Tibial nerve (tissue), 4 donors: ENCODE results near the gene RARB. TPM values are rescaled to one million over a fixed set of nuclear protein-coding genes. Genes with fewer than 3 reads are reported as not detected.

Experiments
- DNase-seq, 2 donors: peaks; one replicate each; pipeline ENCODE4 v3.0.0-alpha.2; 2019; ENCODE audit warnings: low spot score in 2 of 2
- H3K27ac ChIP-seq, 4 donors: fragments of 200-600 bp; sonication (generic) in 3 of 4; one replicate each; pipeline ENCODE4 v1.5.1; 2017 to 2019; ENCODE audit warnings: mild to moderate bottlenecking in 1 of 4
- H3K27me3 ChIP-seq, 2 donors: fragments of 200-600 bp; sonication (generic) in 1 of 2; one replicate each; pipeline versions ENCODE4 v1.5.1 to v1.6.0; 2017 to 2019
- H3K36me3 ChIP-seq, 3 donors: fragments of 200-600 bp; sonication (generic); one replicate each; pipeline ENCODE4 v1.5.1; 2018 to 2019
- H3K4me1 ChIP-seq, 4 donors: fragments of 200-600 bp; sonication (generic) in 3 of 4; one replicate each; pipeline ENCODE4 v1.5.1; 2017 to 2019
- H3K4me3 ChIP-seq, 4 donors: fragments of 200-600 bp; sonication (generic) in 3 of 4; one replicate each; pipeline ENCODE4 v1.5.1; 2017 to 2019; ENCODE audit warnings: mild to moderate bottlenecking in 1 of 4, moderate library complexity in 1 of 4
- H3K9me3 ChIP-seq, 4 donors: fragments of 200-600 bp; sonication (generic) in 3 of 4; one replicate each; pipeline ENCODE4 v1.5.1; 2017 to 2019
- EP300 ChIP-seq, 2 donors: sonication (generic); formaldehyde crosslinking; IDR thresholded peaks; one replicate each; pipeline ENCODE4 v1.6.1; 2017; ENCODE audit warnings: antibody characterized with exemption in 2 of 2, mild to moderate bottlenecking in 1 of 2
- POLR2A ChIP-seq, 2 donors: fragments of 450-650 bp; IDR thresholded peaks; one replicate each; pipeline ENCODE4 v1.6.1; 2017; ENCODE audit warnings: antibody characterized with exemption in 2 of 2, mild to moderate bottlenecking in 2 of 2, moderate library complexity in 2 of 2
- WGBS, 2 donors: methylation state at CpG; one replicate each; pipeline ENCODE4 v1.1.5; 2018; 5-methylcytosine and 5-hydroxymethylcytosine counted together
- total RNA-seq, 4 donors: library from RNA; depleted of rRNA; stranded (reverse); fragments of >200 nt; gene quantifications; one replicate each; pipeline ENCODE4 v1.1.0, GENCODE V29; 2016
- TF ChIP-seq, protein P1 (sequence below), 5 experiments: fragments of 200-600 bp in 3 of 5; fragments of 450-650 bp in 2 of 5; sonication (generic) in 3 of 5; IDR thresholded peaks; one replicate each; pipeline ENCODE4 v1.5.1; 2016 to 2019; ENCODE audit warnings: antibody characterized with exemption in 5 of 5, mild to moderate bottlenecking in 3 of 5, moderate library complexity in 2 of 5

RARB gene
- total RNA-seq, 4 donors from 2014 or later: 9.3 to 22.6 (median 15.1) TPM

DNA sequence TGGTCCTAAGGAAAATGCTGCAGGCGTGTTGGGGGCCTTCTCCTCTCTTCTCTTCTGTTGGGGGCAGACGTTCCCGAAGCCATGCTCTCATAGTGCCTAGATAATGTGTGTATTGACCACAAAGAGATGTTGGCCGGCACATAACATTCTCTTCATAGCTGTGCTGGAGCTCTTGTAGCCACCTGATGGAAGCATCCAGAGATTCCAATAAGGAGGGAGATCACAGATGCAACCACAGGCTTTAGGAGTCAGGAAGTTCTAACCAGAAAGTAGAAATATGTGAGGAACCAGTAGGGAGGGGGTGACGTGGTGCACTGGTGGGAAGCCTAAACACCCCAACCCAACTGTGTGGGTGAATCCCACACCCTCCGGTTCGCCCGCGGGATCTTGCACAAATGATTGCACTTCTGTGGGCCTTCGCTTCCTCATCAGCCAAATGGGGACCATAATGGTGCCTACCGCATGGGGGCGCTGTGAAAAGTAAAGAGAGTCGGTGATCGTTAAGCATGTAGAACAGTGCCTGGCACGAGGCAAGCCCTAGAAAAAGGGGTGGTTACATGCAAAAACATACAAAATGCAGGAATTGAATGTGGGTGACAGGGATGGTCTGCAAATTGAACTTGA lies 148.9 kb downstream of the RARB start:
- Histone ChIP-seq H3K9me3 (no peaks in the 10 kb centered on the region), H3K4me1 (peaks cover 0 to 11% (median 0%) of the 10 kb centered on the region in 4 donors), H3K36me3 (peaks cover 0 to 52% (median 0%) of the 10 kb centered on the region in 3 donors), H3K27me3 (no peaks in the 10 kb centered on the region), H3K4me3 (no peak overlapping the region), H3K27ac (no peak overlapping the region)
- WGBS, 2 donors: 81 to 82% methylated on average over 15 of the region's 15 CpGs
- no peak for TF ChIP-seq EP300 (IDR thresholded peaks at IDR 0.05)
- TF ChIP-seq, protein P1, sequence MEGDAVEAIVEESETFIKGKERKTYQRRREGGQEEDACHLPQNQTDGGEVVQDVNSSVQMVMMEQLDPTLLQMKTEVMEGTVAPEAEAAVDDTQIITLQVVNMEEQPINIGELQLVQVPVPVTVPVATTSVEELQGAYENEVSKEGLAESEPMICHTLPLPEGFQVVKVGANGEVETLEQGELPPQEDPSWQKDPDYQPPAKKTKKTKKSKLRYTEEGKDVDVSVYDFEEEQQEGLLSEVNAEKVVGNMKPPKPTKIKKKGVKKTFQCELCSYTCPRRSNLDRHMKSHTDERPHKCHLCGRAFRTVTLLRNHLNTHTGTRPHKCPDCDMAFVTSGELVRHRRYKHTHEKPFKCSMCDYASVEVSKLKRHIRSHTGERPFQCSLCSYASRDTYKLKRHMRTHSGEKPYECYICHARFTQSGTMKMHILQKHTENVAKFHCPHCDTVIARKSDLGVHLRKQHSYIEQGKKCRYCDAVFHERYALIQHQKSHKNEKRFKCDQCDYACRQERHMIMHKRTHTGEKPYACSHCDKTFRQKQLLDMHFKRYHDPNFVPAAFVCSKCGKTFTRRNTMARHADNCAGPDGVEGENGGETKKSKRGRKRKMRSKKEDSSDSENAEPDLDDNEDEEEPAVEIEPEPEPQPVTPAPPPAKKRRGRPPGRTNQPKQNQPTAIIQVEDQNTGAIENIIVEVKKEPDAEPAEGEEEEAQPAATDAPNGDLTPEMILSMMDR (IDR thresholded peaks at IDR 0.05): no peak
- no peak for DNase-seq

DNA sequence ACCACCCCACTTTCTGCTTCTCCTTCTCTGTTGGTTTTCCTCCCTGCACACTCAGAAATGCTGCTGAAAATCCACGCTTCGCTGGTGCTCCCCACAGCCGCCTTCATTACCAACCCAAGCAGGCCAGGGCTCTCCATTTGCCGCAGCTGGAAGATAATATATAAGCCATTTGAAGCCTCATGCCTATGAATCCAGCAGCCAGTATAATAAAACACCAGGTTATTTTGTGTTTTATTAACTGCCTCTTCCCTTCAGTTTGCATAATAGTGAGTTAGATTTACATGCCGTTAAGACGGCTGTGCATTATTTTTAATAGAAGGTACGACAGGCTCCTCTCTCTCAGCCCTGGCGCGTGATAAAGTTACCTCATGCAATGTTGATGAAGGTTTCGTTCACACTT lies 150.0 kb downstream of the RARB start:
- peaks cover 0 to 63% (median 0%) of the 10 kb centered on the region in 3 donors for H3K36me3 ChIP-seq
- H3K9me3 ChIP-seq: no peaks in the 10 kb centered on the region
- H3K4me1 ChIP-seq: peaks cover 0 to 7% (median 0%) of the 10 kb centered on the region in 4 donors
- no peaks in the 10 kb centered on the region for H3K27me3 ChIP-seq
- no peak overlapping the region for H3K27ac ChIP-seq
- TF ChIP-seq, protein P1 (IDR thresholded peaks at IDR 0.05): no peak
- TF ChIP-seq POLR2A (IDR thresholded peaks at IDR 0.05) (no peak), EP300 (IDR thresholded peaks at IDR 0.05) (no peak)
- no peak for DNase-seq
- no peak overlapping the region for H3K4me3 ChIP-seq
- 93% methylated on average over 10 of the region's 10 CpGs for WGBS, 2 donors

DNA sequence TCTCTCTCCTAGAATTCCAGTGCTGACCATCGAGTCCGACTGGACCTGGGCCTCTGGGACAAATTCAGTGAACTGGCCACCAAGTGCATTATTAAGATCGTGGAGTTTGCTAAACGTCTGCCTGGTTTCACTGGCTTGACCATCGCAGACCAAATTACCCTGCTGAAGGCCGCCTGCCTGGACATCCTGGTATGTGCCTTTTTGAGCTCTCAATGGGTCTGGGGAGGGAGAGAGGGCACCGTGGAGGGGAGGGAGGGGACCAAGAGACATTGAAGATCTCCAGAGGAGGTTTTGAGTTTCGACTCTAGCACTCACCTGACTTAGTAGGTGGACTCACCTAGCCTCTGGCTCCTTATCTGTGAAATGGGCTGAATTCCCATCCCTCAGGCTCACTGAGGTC lies 152.5 kb downstream of the RARB start:
- no peak for TF ChIP-seq EP300 (IDR thresholded peaks at IDR 0.05)
- no peak for TF ChIP-seq POLR2A (IDR thresholded peaks at IDR 0.05)
- TF ChIP-seq, protein P1 (IDR thresholded peaks at IDR 0.05): no peak
- Histone ChIP-seq H3K27me3 (no peaks in the 10 kb centered on the region), H3K9me3 (no peaks in the 10 kb centered on the region), H3K4me1 (no peaks in the 10 kb centered on the region), H3K36me3 (peaks cover 0 to 54% (median 0%) of the 10 kb centered on the region in 3 donors), H3K27ac (no peak overlapping the region), H3K4me3 (no peak overlapping the region)
- DNase-seq: no peak
- WGBS, 2 donors: 86 to 88% methylated on average over 8 of the region's 8 CpGs

DNA sequence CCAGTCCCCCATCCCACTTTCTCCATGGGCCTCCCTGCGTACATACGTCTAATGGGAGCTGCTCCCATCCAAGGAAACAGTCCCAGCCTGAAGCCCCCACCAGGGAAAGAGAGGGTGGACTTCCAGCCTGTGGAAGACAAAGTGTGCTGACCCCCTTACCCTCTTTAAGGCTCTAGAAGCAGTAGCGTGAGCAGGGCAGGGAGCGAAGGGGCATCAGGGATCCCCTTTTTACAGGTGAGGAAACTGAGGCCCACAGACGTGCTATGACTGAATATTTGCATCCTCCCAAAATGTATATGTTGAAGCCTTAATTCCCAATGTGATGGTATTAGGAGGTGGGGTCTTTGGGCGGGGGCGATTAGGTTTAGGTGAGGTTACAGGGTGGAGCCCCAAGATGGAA lies 153.3 kb downstream of the RARB start:
- H3K36me3 ChIP-seq: peaks cover 0 to 47% (median 0%) of the 10 kb centered on the region in 3 donors
- 97 to 98% methylated on average over 7 of the region's 7 CpGs for WGBS, 2 donors
- no peak for DNase-seq

DNA sequence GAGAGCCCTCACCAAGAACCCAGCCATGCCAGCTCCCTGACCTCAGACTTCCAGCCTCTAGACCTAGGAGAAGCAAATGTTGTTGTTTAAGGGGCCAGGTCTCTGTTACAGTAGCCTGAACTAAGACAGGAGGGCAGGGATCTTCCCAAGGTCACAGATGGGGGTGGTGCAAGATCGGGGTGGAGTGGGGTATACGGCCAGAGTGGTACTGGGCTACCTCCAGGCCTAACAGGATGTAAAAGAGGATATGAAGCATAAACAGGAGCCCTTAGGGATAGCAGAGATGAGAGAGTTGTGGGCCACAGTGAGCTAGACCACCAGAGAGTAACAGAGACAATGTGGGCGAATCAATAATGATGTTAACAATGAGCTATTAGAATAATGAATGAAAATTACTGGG lies 153.8 kb downstream of the RARB start:
- no peaks in the 10 kb centered on the region for H3K4me1 ChIP-seq
- H3K4me3 ChIP-seq: no peak overlapping the region
- H3K9me3 ChIP-seq: no peaks in the 10 kb centered on the region
- H3K27me3 ChIP-seq: no peaks in the 10 kb centered on the region
- DNase-seq: no peak
- TF ChIP-seq EP300 (IDR thresholded peaks at IDR 0.05) (no peak), POLR2A (IDR thresholded peaks at IDR 0.05) (no peak)
- TF ChIP-seq, protein P1 (IDR thresholded peaks at IDR 0.05): no peak
- H3K36me3 ChIP-seq: peaks cover 0 to 47% (median 0%) of the 10 kb centered on the region in 3 donors
- no peak overlapping the region for H3K27ac ChIP-seq
- 95 to 97% methylated on average over 3 of the region's 3 CpGs for WGBS, 2 donors

More for the DNA sequence above, 153.3 kb downstream of the RARB start:
- TF ChIP-seq EP300 (IDR thresholded peaks at IDR 0.05) (no peak), POLR2A (IDR thresholded peaks at IDR 0.05) (no peak)
- TF ChIP-seq, protein P1 (IDR thresholded peaks at IDR 0.05): no peak
- H3K27ac ChIP-seq: no peak overlapping the region
- no peak overlapping the region for H3K4me3 ChIP-seq
- no peaks in the 10 kb centered on the region for H3K4me1 ChIP-seq
- H3K9me3 ChIP-seq: no peaks in the 10 kb centered on the region
- no peaks in the 10 kb centered on the region for H3K27me3 ChIP-seq
